ENCODE data around the gene FGFRL1.
A peak's percentile ranks its signal among the peaks of the same experiment; 100 is the strongest.

FGFRL1 gene

DNA sequence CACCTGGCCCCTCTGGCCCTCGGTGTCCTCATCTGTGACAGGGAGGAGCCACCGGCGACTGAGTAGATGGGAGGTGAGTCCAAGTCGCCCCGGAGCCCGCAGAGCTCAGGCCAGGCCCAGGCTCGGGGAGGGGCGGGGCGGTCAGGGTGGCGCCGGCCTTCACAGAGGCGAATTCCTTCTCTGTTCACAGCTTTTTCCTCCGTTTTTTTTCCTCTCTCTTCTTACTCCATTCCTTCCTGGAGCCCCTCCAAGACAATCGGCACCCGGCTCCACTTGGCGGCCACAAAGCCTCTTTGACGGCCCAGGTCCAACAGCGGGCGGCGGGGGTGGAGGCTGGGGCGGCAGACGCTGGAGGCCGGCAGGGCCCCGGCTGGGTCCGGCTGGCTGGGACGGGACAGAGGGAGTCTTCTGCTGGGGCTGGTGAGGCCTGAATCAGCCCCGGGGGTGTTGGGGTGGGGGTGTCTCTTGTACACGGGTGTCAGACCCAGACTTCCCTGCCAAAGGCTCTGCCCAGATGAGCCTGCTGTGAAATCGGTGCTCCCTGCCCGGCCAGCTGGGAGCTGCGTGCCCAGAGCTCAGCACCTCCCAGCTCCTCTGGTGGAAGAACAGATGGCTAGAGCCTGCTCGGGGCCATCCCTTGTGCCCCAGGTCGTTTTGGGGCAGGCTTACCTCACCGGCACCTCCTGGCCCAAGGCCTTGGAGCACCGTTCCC, 22.6 kb downstream of the FGFRL1 start:
- H3K4me3 ChIP-seq: peak overlapping the region; percentile 60
- no peak for DNase-seq (ENCODE audit: low spot score)
- TF ChIP-seq, protein P1, sequence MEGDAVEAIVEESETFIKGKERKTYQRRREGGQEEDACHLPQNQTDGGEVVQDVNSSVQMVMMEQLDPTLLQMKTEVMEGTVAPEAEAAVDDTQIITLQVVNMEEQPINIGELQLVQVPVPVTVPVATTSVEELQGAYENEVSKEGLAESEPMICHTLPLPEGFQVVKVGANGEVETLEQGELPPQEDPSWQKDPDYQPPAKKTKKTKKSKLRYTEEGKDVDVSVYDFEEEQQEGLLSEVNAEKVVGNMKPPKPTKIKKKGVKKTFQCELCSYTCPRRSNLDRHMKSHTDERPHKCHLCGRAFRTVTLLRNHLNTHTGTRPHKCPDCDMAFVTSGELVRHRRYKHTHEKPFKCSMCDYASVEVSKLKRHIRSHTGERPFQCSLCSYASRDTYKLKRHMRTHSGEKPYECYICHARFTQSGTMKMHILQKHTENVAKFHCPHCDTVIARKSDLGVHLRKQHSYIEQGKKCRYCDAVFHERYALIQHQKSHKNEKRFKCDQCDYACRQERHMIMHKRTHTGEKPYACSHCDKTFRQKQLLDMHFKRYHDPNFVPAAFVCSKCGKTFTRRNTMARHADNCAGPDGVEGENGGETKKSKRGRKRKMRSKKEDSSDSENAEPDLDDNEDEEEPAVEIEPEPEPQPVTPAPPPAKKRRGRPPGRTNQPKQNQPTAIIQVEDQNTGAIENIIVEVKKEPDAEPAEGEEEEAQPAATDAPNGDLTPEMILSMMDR (IDR thresholded peaks at IDR 0.05): no peak
- peak overlapping the region; percentile 36 to 88 for H3K27ac ChIP-seq

DNA sequence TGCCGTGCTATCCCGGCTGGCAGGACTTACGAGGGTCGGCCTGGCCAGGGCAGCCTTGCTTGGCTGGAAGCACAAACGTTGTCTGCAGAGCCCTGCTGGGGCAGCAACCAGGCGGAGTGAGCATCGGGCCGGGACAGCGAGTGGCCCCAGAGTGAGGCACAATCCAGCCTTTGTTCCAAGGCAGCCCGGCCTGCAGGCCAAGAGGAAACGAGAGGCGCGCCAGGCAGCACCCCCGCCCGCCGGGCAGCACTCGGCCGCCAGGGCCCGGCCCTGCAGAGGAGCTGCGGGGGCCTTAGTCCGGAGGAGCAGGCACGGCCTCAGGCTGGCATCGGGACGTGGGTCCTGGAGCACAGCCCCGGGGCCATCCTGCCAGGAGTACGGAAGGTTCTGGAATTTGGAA, 24.1 kb downstream of the FGFRL1 start:
- no peak for DNase-seq (ENCODE audit: low spot score)
- Histone ChIP-seq H3K27ac (peak overlapping the region in 1 of 2 donors; percentile 59), H3K4me3 (no peak overlapping the region)
- TF ChIP-seq, protein P1 (IDR thresholded peaks at IDR 0.05): no peak

DNA sequence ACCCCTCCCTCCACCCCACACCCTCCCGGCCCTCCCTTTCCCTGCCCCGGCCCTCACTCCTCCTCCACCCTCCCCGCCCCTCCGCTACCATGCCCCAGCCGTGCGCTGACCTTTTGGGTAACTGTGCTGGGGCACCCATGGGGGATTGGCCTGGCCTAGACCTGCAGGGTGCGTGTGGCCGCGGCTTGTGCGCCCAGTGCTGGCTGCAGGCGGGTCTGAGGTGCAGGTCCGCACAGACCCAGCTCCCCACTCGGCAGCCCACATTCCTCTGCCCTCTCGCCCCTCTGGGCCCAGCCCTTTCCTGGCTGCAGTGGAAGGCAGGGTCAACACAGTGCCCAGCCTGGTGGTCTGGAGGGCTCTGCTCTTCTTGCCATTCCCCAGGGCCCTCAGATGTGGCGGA, 24.7 kb downstream of the FGFRL1 start:
- TF ChIP-seq, protein P1 (IDR thresholded peaks at IDR 0.05): no peak
- H3K27ac ChIP-seq: peak overlapping the region in 1 of 2 donors; percentile 59

DNA sequence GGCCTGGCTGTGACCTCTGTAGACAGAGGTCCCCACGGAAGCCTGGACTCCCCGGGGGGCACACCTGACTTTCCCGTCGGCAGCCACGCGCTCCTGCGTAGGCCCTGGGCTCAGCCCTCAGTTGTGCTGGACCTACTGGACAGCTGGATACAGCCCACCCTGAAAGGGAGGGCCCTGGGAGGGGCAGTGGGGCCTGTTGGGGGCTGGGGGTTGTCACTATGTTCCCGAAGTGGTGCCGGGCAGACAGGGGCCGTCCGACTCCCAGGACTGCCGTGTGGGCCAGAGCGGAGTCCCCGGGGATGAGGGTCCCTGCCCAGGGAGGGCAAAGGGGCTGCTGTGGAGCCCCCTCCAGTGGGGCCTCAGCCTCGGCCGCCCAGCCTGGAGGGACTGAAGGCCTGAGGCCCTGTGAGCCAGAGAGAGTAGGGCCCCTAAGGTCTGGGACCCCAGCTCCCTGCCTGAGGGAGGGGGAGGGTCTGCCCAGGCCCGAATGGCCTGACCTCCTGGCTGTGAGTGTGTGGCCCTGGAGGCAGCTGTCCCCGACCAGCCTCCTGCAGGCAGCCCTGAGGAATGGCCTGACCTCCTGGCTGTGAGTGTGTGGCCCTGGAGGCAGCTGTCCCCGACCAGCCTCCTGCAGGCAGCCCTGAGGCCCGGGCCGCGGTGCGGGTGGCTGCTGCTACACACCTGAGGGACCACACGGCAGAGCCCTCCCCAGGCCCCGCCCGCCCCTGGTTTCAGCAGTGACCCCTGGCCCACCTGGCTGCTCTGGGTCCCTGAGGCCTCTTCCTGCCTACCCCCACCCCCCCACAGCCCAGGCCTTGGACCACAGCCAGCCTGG, 25.8 kb downstream of the FGFRL1 start:
- TF ChIP-seq, protein P1 (IDR thresholded peaks at IDR 0.05): no peak
- no peak overlapping the region for H3K4me3 ChIP-seq
- H3K27ac ChIP-seq: no peak overlapping the region
- no peak for DNase-seq (ENCODE audit: low spot score)

More for the DNA sequence above, 24.7 kb downstream of the FGFRL1 start:
- H3K4me3 ChIP-seq: no peak overlapping the region
- DNase-seq (ENCODE audit: low spot score): no peak

DNA sequence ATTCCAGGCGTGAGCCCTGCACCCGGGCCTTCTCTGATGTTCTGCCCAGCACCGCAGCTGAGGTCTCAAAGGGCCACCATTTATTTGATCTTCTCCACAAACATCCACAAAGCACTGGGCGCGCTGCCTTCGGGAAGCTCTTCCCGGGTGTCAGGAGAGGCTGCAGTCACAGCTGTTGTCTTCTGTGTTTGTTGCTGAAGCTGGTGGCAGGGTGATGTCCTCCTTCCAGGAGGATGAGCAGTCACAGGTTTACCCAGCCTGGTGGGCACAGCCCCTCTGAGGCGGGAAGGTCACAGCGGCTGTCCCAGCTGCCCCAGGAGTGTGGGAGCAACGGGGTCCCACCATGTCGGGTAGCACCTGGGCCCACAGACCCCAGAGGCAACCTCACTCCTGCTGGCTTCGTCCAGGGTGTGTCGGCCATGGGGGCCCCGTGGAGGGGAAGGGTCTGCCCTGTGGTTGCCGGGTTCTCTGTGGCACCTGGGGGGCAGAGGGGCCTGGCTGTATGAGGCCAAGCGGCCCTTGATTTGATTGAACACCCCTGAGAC, 27.6 kb downstream of the FGFRL1 start:
- Histone ChIP-seq H3K27ac (peak overlapping the region in 1 of 2 donors; percentile 80), H3K4me3 (no peak overlapping the region)
- TF ChIP-seq, protein P1 (IDR thresholded peaks at IDR 0.05): no peak
- DNase-seq (ENCODE audit: low spot score): no peak

DNA sequence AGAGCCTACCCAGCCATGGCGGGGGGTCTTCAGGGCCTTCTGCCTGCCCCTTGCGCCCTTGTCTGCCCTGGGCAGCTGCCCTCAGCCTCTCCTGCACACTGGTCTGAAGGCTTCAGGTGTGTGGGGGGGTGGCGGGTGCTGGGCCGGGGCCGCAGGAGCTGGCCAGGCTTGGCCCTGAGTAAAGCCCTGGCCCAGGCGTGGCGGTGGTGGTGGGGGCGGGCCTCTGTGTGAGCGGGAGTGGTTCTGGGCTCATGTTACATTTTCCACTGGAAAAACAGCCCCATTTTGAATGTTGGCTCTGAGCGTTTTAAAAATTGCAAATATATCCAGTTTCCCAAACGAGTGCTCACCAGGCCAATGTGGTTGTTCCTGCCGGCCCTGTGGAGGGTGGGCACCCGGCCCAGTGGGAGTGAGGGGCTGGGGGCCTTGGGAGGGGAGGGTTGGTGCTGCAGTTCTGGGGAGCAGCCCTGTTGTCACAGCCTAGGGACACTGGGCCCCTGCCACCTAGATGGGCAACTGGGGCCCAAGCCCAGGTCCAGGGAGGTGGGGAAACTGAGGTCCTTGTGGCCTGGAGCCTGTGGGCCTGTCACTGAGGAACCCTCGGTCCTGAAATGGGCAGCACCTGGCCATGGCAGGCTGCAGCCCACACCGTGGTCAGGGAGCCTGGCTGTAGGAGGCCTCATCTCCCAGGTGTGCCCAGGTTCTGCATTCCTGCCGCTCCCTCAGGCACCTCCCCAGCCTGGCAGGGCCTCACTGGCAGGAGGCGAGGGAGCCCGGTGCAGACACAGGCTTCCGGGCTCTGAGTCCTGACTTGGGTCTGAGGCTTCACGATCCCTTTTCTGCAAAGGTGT, 28.3 kb downstream of the FGFRL1 start:
- TF ChIP-seq, protein P1 (IDR thresholded peaks at IDR 0.05): no peak
- Histone ChIP-seq H3K27ac (peak overlapping the region in 1 of 2 donors; percentile 80), H3K4me3 (no peak overlapping the region)
- no peak for DNase-seq (ENCODE audit: low spot score)

Data from coronary artery (tissue), 2 donors.